ENCODE data around the gene PTPRT.

The PTPRT gene

DNA sequence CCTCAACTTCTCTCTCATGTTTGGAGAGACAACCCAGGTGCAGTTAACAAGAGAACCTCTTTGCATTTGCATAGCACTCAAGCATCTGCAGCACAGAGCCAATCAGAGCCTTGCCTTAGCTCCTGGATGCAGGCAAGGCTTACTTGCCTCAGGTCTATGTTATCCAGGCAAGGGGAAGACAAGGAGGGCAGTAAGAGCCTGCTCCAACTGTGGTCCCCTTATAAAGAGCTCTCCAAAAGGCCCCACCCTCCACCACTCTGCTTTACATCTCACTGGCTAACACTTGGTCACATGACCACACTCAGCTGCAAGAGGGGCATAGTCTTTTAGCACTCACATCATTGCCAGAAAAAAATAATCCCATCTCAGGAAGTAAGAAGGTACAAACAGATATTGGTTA is 540.0 kb downstream of the PTPRT start:
- Histone ChIP-seq H3K4me3 (no peak overlapping the region), H3K27ac (no peak overlapping the region)
- no peak for DNase-seq (ENCODE audit: low spot score)
- TF ChIP-seq, protein P1, sequence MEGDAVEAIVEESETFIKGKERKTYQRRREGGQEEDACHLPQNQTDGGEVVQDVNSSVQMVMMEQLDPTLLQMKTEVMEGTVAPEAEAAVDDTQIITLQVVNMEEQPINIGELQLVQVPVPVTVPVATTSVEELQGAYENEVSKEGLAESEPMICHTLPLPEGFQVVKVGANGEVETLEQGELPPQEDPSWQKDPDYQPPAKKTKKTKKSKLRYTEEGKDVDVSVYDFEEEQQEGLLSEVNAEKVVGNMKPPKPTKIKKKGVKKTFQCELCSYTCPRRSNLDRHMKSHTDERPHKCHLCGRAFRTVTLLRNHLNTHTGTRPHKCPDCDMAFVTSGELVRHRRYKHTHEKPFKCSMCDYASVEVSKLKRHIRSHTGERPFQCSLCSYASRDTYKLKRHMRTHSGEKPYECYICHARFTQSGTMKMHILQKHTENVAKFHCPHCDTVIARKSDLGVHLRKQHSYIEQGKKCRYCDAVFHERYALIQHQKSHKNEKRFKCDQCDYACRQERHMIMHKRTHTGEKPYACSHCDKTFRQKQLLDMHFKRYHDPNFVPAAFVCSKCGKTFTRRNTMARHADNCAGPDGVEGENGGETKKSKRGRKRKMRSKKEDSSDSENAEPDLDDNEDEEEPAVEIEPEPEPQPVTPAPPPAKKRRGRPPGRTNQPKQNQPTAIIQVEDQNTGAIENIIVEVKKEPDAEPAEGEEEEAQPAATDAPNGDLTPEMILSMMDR (IDR thresholded peaks at IDR 0.05): no peak

DNA sequence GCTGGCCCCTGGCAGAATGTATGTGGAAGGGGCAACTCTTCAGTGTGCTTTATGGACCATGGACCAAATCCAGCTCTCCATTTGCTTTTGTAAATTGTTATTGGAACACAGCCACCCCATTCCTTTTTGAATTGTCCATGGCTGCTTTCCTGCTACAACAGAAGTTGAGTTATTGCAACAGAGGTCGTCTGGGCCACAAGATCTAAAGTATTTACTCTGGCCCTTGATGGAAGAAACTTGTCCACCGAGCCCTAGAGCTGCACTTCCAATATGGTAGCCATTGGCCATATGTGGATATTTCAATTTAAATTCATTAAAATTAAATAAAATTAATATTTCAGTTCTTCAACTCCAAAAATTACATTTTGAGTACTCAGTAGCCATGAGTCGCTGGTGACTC is 543.5 kb downstream of the PTPRT start:
- Histone ChIP-seq H3K4me3 (no peak overlapping the region), H3K27ac (no peak overlapping the region)
- TF ChIP-seq, protein P1 (IDR thresholded peaks at IDR 0.05): no peak
- DNase-seq (ENCODE audit: low spot score): no peak

- TF ChIP-seq, protein P1 (IDR thresholded peaks at IDR 0.05): no peak
- Histone ChIP-seq H3K4me3 (no peak overlapping the region), H3K27ac (no peak overlapping the region)
- DNase-seq (ENCODE audit: low spot score): no peak
Observed at GRCh38 chr20:42641886-42642285, 547.8 kb downstream of the PTPRT start.

DNA sequence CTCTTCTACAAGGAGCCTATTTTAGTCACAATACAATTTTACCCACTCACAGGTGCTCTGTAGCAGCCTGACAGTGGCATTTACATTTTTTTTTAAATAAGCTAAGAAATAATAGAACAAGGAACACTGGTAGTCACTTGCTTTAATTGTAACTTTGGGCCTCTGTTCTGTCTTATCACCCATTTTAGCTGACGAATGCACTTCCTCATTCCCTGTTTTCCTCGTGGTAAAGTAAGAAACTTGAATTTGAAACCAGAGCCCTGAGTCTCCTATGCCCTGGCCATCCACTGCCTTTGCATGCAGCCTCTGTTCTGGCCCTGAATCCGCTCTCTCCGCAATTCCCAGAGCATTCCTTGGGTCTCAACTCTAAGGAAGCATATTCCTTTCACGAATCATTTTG is 550.6 kb downstream of the PTPRT start:
- Histone ChIP-seq H3K4me3 (no peak overlapping the region), H3K27ac (no peak overlapping the region)
- TF ChIP-seq, protein P1 (IDR thresholded peaks at IDR 0.05): no peak
- no peak for DNase-seq (ENCODE audit: low spot score)

DNA sequence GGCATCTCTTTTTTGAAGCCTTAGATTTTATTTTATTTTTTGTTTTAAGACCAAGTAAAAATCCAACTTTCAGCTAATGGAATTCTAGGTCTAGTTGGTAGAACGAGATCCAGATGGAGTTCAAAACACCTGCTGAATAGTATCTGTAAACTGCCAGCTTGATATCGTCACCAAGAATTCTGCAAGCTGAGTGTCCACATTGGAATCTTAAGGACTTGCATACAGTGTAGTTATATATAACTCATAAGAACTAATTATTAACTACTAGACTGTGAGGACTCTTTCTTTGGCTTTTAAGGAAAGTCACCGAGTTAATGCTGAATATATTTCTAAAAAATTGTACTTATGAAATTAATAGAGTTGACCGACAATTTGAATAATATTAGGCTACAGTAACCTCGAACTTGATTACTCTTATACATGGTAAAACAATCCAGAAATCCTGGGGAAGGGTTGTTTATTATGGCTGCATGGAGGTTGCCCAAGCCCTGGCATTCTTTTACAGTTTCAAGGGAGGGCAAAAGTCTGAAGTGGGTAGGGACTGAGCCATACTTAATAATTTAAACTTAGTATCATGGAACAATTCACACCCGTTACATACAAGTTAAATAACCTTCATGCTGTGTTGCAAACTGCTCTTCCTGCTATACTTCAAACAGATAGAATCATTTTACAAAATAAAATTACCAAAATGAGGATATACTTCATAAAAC is 553.9 kb downstream of the PTPRT start:
- H3K4me3 ChIP-seq: no peak overlapping the region
- no peak for DNase-seq (ENCODE audit: low spot score)
- no peak overlapping the region for H3K27ac ChIP-seq
- TF ChIP-seq, protein P1 (IDR thresholded peaks at IDR 0.05): no peak

- no peak overlapping the region for H3K27ac ChIP-seq
- no peak for DNase-seq (ENCODE audit: low spot score)
- TF ChIP-seq, protein P1 (IDR thresholded peaks at IDR 0.05): no peak
- H3K4me3 ChIP-seq: no peak overlapping the region
Observed at GRCh38 chr20:42634156-42634555, 555.5 kb downstream of the PTPRT start.

- no peak for DNase-seq (ENCODE audit: low spot score)
- Histone ChIP-seq H3K27ac (no peak overlapping the region), H3K4me3 (no peak overlapping the region)
- TF ChIP-seq, protein P1 (IDR thresholded peaks at IDR 0.05): no peak
Observed at GRCh38 chr20:42628683-42629082, 561.0 kb downstream of the PTPRT start.
